Vagina (tissue), 2 donors: ENCODE results near the gene IWS1.

ENCODE experiments used
- POLR2A ChIP-seq, 2 donors: fragments of 450-650 bp; IDR thresholded peaks; one replicate each; pipeline ENCODE4 v1.6.1; 2017; ENCODE audit warnings: antibody characterized with exemption in 2 of 2, mild to moderate bottlenecking in 2 of 2, moderate library complexity in 2 of 2
- POLR2AphosphoS5 ChIP-seq, 2 donors: sonication (generic); formaldehyde crosslinking; IDR thresholded peaks; one replicate each; pipeline ENCODE4 v1.9.0; 2017; ENCODE audit warnings: antibody characterized with exemption in 2 of 2, mild to moderate bottlenecking in 2 of 2, low read depth in 1 of 2; ENCODE audit not compliant: insufficient read depth in 1 of 2
- TF ChIP-seq, protein P1 (sequence below), 3 experiments: fragments of 450-650 bp in 2 of 3; fragments of 200-600 bp in 1 of 3; sonication (generic) in 1 of 3; IDR thresholded peaks; one replicate each; pipeline ENCODE4 v1.5.1; 2017 to 2019; ENCODE audit warnings: antibody characterized with exemption in 3 of 3, mild to moderate bottlenecking in 2 of 3, moderate library complexity in 2 of 3

DNA sequence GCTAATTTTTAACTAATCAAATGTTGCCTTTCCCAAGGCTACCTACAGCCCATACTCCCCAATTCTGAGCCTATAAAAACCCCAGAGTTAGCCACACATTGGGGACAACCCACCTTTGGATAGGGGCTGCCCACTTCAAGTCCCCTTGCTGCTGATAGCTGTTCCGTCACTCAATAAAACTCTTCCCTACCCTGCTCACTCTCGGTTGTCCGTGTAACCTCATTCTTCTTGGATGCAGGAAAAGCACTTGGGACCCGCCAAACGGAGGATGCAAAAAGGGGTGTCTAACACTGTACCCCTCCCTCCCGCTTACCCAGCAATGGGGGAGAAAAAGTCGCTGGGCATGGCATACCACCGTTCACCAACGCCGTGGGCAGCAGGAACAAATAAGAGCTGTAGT, 12.2 kb downstream of the IWS1 start:
- TF ChIP-seq POLR2AphosphoS5 (IDR thresholded peaks at IDR 0.05; ENCODE audit: insufficient read depth in 1 of 2, low read depth in 1 of 2) (no peak), POLR2A (IDR thresholded peaks at IDR 0.05) (no peak)
- TF ChIP-seq, protein P1, sequence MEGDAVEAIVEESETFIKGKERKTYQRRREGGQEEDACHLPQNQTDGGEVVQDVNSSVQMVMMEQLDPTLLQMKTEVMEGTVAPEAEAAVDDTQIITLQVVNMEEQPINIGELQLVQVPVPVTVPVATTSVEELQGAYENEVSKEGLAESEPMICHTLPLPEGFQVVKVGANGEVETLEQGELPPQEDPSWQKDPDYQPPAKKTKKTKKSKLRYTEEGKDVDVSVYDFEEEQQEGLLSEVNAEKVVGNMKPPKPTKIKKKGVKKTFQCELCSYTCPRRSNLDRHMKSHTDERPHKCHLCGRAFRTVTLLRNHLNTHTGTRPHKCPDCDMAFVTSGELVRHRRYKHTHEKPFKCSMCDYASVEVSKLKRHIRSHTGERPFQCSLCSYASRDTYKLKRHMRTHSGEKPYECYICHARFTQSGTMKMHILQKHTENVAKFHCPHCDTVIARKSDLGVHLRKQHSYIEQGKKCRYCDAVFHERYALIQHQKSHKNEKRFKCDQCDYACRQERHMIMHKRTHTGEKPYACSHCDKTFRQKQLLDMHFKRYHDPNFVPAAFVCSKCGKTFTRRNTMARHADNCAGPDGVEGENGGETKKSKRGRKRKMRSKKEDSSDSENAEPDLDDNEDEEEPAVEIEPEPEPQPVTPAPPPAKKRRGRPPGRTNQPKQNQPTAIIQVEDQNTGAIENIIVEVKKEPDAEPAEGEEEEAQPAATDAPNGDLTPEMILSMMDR (IDR thresholded peaks at IDR 0.05), result no peak
